ENCODE results near the gene ECHDC3.

DNA sequence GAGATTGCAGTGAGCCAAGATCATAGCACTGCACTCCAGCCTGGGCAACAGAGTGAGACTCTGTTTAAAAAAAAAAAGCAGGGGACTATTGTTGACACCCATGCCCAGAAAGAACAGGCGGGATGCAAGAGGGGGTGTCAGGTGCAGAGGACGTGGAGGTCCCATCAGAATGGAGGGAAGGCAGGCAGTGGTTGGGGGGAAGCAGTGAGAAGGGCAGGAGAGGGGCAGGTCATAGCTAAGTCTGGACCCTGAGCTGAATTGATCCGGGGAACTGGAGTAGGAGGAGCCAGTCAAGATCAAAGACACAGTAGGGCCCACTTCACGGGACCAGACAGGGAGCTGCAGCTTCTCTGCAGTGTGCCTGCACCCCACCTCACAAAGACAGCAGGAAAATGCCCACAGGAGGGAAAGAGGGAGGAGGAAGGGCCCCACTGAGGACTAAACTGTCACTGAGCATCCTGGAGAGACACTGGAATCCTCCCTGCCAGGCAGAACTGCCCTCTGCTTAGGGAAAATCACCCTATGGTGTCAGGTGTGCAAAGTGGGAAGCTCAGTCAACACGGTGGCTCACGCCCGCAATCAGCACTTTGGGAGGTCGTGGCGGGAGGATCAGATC is 27.3 kb upstream of the ECHDC3 start:
- TF ChIP-seq EZH2 (IDR thresholded peaks at IDR 0.05; ENCODE audit: insufficient read depth, poor library complexity, severe bottlenecking) (no peak), EZH2phosphoT487 (IDR thresholded peaks at IDR 0.05; ENCODE audit: insufficient read depth, low read depth) (no peak)
